ENCODE results near the gene CNTNAP2.
A peak's percentile ranks its signal among the peaks of the same experiment; 100 is the strongest.

DNA sequence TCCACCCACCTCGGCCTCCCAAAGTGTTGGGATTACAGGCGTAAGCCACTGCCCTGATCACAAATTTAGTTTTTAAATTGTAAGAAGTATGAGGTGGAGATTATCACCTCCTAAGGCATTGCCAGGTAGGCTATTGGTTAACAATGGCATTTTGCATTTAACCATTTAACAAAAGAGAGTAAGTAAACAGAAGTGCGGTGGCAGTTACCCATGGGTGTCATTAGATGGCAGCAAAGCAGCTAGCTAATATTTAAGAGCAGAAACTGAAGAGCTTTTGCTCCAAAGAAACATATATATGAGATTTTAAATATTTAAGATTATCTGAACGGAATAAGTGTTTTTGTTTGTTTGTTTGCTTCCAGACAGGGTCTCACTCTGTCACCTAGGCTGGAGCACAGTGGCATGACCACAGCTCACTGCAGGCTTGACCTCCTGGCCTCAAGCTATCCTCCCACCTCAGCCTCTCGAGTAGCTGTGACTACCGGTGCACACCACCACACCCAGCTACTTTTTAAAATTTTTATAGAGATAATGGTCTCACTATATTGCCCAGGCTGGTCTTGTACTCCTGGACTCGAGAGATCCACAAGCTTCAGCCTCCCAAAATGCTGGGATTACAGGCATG, 2148.4 kb downstream of the CNTNAP2 start:
- TF ChIP-seq, protein P1, sequence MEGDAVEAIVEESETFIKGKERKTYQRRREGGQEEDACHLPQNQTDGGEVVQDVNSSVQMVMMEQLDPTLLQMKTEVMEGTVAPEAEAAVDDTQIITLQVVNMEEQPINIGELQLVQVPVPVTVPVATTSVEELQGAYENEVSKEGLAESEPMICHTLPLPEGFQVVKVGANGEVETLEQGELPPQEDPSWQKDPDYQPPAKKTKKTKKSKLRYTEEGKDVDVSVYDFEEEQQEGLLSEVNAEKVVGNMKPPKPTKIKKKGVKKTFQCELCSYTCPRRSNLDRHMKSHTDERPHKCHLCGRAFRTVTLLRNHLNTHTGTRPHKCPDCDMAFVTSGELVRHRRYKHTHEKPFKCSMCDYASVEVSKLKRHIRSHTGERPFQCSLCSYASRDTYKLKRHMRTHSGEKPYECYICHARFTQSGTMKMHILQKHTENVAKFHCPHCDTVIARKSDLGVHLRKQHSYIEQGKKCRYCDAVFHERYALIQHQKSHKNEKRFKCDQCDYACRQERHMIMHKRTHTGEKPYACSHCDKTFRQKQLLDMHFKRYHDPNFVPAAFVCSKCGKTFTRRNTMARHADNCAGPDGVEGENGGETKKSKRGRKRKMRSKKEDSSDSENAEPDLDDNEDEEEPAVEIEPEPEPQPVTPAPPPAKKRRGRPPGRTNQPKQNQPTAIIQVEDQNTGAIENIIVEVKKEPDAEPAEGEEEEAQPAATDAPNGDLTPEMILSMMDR (IDR thresholded peaks at IDR 0.05; ENCODE audit: insufficient read depth, low read length, poor library complexity, severe bottlenecking): peak; percentile 64
- TF ChIP-seq EZH2phosphoT487 (conservative IDR thresholded peaks at IDR 0.05; ENCODE audit: low read length): no peak
